Right lobe of liver (tissue), 6 donors: ENCODE results near the gene SPEM1. TPM values are rescaled to one million over a fixed set of nuclear protein-coding genes. Genes with fewer than 3 reads are reported as not detected.

Experiments
- ATAC-seq, 4 donors: fragments of 200-7000 bp; cut with Tn5 transposase; one replicate each; pipeline ENCODE4 v1.9.1; 2020; ENCODE audit warnings: mild to moderate bottlenecking in 4 of 4, moderate library complexity in 4 of 4
- DNase-seq, 3 donors: peaks; one replicate each; pipeline ENCODE4 v3.0.0-alpha.2; 2020
- H3K27ac ChIP-seq, 3 donors: fragments of 200-600 bp; one replicate each; pipeline ENCODE4 v1.8.0; 2022
- H3K27me3 ChIP-seq, 2 donors: fragments of 200-600 bp; one replicate each; pipeline ENCODE4 v1.8.0; 2022
- H3K36me3 ChIP-seq, 4 donors: fragments of 200-600 bp; sonication (generic) in 1 of 4; one replicate each; pipeline versions ENCODE4 v1.5.1 to v1.8.0; 2017 to 2022; ENCODE audit warnings: control low read depth in 1 of 4
- H3K4me1 ChIP-seq, 4 donors: fragments of 200-600 bp; sonication (generic) in 1 of 4; one replicate each; pipeline versions ENCODE4 v1.5.1 to v1.8.0; 2017 to 2022; ENCODE audit warnings: control low read depth in 1 of 4
- H3K4me3 ChIP-seq, 3 donors: fragments of 200-600 bp; one replicate each; pipeline ENCODE4 v1.8.0; 2022
- H3K9me3 ChIP-seq, 4 donors: fragments of 200-600 bp; sonication (generic) in 1 of 4; one replicate each; pipeline versions ENCODE4 v1.5.1 to v1.8.0; 2017 to 2022; ENCODE audit warnings: control low read depth in 1 of 4
- CTCF ChIP-seq, 4 donors: fragments of 200-600 bp in 3 of 4; fragments of 450-650 bp in 1 of 4; IDR thresholded peaks; one replicate each; pipeline versions ENCODE4 v1.5.1 to v1.8.0; 2016 to 2022; ENCODE audit warnings: antibody characterized with exemption in 4 of 4, mild to moderate bottlenecking in 2 of 4
- POLR2A ChIP-seq: fragments of 450-650 bp; IDR thresholded peaks from one replicate; pipeline ENCODE4 v1.6.1; 2017; ENCODE audit warnings: antibody characterized with exemption, mild to moderate bottlenecking
- WGBS: methylation state at CpG from one replicate; pipeline ENCODE4 v1.1.6; 2018; ENCODE audit warnings: low coverage, low lambda C conversion rate; ENCODE audit not compliant: insufficient coverage; ENCODE audit errors: missing lambda C conversion rate; 5-methylcytosine and 5-hydroxymethylcytosine counted together
- intact Hi-C, 2 donors: fragments of 100-400 bp; cut with DNase I; formaldehyde crosslinking; loops; one replicate each; pipeline versions ENCODE4 v1.11.2 to v1.14.1; 2022
- total RNA-seq, 6 experiments: library from RNA; depleted of rRNA in 2 of 6; stranded (reverse); fragments of >200 nt in 2 of 6; fragmentation: NEBNext Ultra II Directional in 3 of 6; extraction: Animal tissue kit (Norgen Biotek cat#: 25700) in 3 of 6; gene quantifications; one replicate each; pipeline versions ENCODE4 v1.1.0 to v1.2.4, GENCODE V29; 2016 to 2023
- donor health status: DM: no; HTN: yes; CAD: no.
- donor health status: DM: no; HTN: no; CAD: no.
- donor health status: DM: no; HTN: no; CAD: no.
- donor health status: DM: no; HTN: yes; CAD: no.
- donor health status: DM: no; HTN: yes; CAD: no.

SPEM1 gene
- total RNA-seq, 6 experiments from 2014 or later: not detected

- TF ChIP-seq POLR2A (no peak), CTCF (IDR thresholded peaks at IDR 0.05) (no peak)
- intact Hi-C loops: no loop called here
- ATAC-seq (peak; percentile 16 to 47 (median 34)), DNase-seq (no peak)
- WGBS: no CpG with 5 or more reads among the region's 65 CpGs
- Histone ChIP-seq H3K36me3 (peaks cover 0 to 8% (median 0%) of the 10 kb centered on the region in 4 donors), H3K9me3 (no peaks in the 10 kb centered on the region), H3K27ac (no peak overlapping the region), H3K4me3 (peak overlapping the region; percentile 16 to 42 (median 18)), H3K4me1 (peaks cover 0 to 10% (median 0%) of the 10 kb centered on the region in 4 donors), H3K27me3 (no peaks in the 10 kb centered on the region)
Measured at GRCh38 chr17:7383742-7384488, 36.2 kb upstream of the SPEM1 start.

- Histone ChIP-seq H3K4me3 (peak overlapping the region in 2 of 3 donors; percentile 16 to 42), H3K9me3 (no peaks in the 10 kb centered on the region), H3K27me3 (no peaks in the 10 kb centered on the region), H3K4me1 (peaks cover 0 to 10% (median 0%) of the 10 kb centered on the region in 4 donors), H3K27ac (no peak overlapping the region), H3K36me3 (peaks cover 0 to 11% (median 0%) of the 10 kb centered on the region in 4 donors)
- TF ChIP-seq POLR2A (no peak), CTCF (IDR thresholded peaks at IDR 0.05) (no peak)
- intact Hi-C loops: no loop called here
- 90% methylated on average over 6 of the region's 23 CpGs for WGBS
- ATAC-seq (no peak), DNase-seq (no peak)
Measured at GRCh38 chr17:7384489-7385081, 35.5 kb upstream of the SPEM1 start.

GRCh38 chr17:7388856-7389255 is 31.3 kb upstream of the SPEM1 start:
- no peaks in the 10 kb centered on the region for H3K27me3 ChIP-seq
- H3K9me3 ChIP-seq: no peaks in the 10 kb centered on the region
- no peak for TF ChIP-seq POLR2A
- no peak for TF ChIP-seq CTCF (IDR thresholded peaks at IDR 0.05)
- ATAC-seq (no peak), DNase-seq (no peak)
- no peak overlapping the region for H3K27ac ChIP-seq
- no peak overlapping the region for H3K4me3 ChIP-seq
- 73% methylated on average over 4 of the region's 10 CpGs for WGBS
- no peaks in the 10 kb centered on the region for H3K4me1 ChIP-seq
- intact Hi-C loops: no loop called here
- H3K36me3 ChIP-seq: peaks cover 0 to 14% (median 0%) of the 10 kb centered on the region in 4 donors

DNA sequence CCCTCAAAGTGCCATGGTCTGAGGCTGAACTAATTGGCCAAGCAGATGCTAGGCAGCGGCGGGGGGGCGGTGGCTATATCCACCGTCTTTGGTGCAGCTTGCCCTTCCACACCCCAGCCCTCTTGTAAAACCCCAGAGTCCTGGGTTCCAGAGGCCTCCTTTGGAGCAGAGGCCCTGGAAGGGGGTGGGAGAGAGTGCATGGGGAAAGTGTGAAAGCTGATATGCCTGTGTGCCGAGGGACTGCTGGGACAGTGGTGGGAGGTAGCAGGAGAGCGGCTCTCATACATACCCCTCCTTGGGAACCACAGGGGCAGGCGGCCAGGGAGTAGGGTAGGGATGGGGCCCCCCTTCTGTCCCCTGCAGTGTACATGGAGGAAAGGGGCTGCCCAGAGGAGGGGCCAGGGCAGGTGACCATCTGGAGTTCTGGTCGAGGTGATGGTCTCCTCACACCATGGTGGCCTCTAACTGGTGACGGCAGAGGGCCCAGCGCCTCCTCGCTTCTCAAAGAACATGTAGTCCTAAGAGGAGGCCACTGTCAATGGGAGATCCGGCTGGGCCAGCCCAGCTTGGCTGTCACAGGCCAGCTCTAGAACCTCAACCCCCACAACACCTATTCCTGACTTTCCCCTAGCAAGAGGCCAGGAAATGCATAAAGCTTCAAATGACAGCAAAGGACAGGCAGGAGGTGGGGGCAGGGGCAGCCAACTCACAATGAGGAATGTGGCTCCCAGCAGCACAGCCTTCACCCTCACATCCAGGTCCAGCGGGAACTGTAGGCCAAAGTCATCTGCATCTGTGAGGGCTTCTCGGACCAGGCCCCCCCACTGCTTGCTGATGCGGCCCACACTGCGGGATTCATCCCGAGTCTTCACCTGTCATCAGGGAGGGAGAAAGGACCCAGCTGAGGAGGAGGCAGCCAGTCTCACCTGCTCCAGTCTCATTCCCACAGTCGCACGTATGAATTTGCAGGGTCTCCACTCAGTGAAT is 29.9 kb upstream of the SPEM1 start:
- intact Hi-C loops: no loop called here
- no peak overlapping the region for H3K27ac ChIP-seq
- peak in 1 of 3 donors; percentile 43 for DNase-seq
- H3K4me3 ChIP-seq: no peak overlapping the region
- 75% methylated on average over 3 of the region's 19 CpGs for WGBS
- H3K27me3 ChIP-seq: no peaks in the 10 kb centered on the region
- TF ChIP-seq CTCF (IDR thresholded peaks at IDR 0.05): no peak
- TF ChIP-seq POLR2A: no peak
- ATAC-seq: no peak
- H3K36me3 ChIP-seq: peaks cover 0 to 14% (median 0%) of the 10 kb centered on the region in 4 donors
- H3K4me1 ChIP-seq: peaks cover 0 to 4% (median 0%) of the 10 kb centered on the region in 4 donors
- no peaks in the 10 kb centered on the region for H3K9me3 ChIP-seq
